ENCODE results near the gene GLS. TPM values are rescaled to one million over a fixed set of nuclear protein-coding genes. Genes with fewer than 3 reads are reported as not detected.
A peak's percentile ranks its signal among the peaks of the same experiment; 100 is the strongest.

The GLS gene
- total RNA-seq, 4 donors from 2014 or later = 111 to 235 (median 146) TPM

GRCh38 chr2:190970160-190970559 is 89.5 kb downstream of the GLS start:
- no peak for DNase-seq (ENCODE audit: low spot score)
- no peak for TF ChIP-seq CTCF (IDR thresholded peaks at IDR 0.05)
- ATAC-seq (ENCODE audit: low FRiP score) = no peak

GRCh38 chr2:190970873-190971506 is 90.4 kb downstream of the GLS start:
- DNase-seq (ENCODE audit: low spot score) (no peak), ATAC-seq (ENCODE audit: low FRiP score) (no peak)
- no peak for TF ChIP-seq CTCF (IDR thresholded peaks at IDR 0.05)

GRCh38 chr2:190972213-190972612 is 91.6 kb downstream of the GLS start:
- DNase-seq (ENCODE audit: low spot score) (no peak), ATAC-seq (ENCODE audit: low FRiP score) (no peak)
- TF ChIP-seq CTCF (IDR thresholded peaks at IDR 0.05) = no peak

GRCh38 chr2:190972846-190973245 is 92.2 kb downstream of the GLS start:
- no peak for ATAC-seq (ENCODE audit: low FRiP score)
- DNase-seq (ENCODE audit: low spot score) = no peak

GRCh38 chr2:190973262-190973661 is 92.6 kb downstream of the GLS start:
- no peak for ATAC-seq (ENCODE audit: low FRiP score)
- no peak for DNase-seq (ENCODE audit: low spot score)

More at GRCh38 chr2:190972846-190973245, 92.2 kb downstream of the GLS start:
- no peak for TF ChIP-seq CTCF (IDR thresholded peaks at IDR 0.05)

GRCh38 chr2:190973726-190974628 is 93.4 kb downstream of the GLS start:
- DNase-seq (ENCODE audit: low spot score) (no peak), ATAC-seq (ENCODE audit: low FRiP score) (peak; percentile 33)
- no peak for TF ChIP-seq CTCF (IDR thresholded peaks at IDR 0.05)

More at GRCh38 chr2:190973262-190973661, 92.6 kb downstream of the GLS start:
- no peak for TF ChIP-seq CTCF (IDR thresholded peaks at IDR 0.05)

All from omental fat pad (tissue), 4 donors.